Left ventricle myocardium inferior (tissue), 1 donor: ENCODE data around the gene TSPAN13. TPM values are rescaled to one million over a fixed set of nuclear protein-coding genes. Genes with fewer than 3 reads are reported as not detected.

ENCODE experiments used
- total RNA-seq: library from RNA; stranded (reverse); fragmentation: NEBNext Ultra II Directional; extraction: Animal tissue kit (Norgen Biotek cat#: 25700); gene quantifications from one replicate; pipeline ENCODE4 v1.2.1, GENCODE V29; 2021
- donor health status: DM: no; HTN: yes; CAD: no; lungs with severe emphysema.

TSPAN13 gene
- total RNA-seq, 1 donor from 2014 or later, result 13.7 TPM

Other genes starting within 250 kb of the TSPAN13 start
- not detected for gene LRRC72, start 226.9 kb upstream of the TSPAN13 start, total RNA-seq
- gene ANKMY2, start 108.0 kb upstream of the TSPAN13 start, total RNA-seq, result 28.9 TPM
- 308 TPM for gene BZW2, start 107.6 kb upstream of the TSPAN13 start, total RNA-seq
- gene AGR2, start 51.2 kb downstream of the TSPAN13 start, total RNA-seq, result not detected
- gene AGR3, start 128.2 kb downstream of the TSPAN13 start, total RNA-seq, result not detected